GM12878 (cell line): ENCODE measurements around the gene HYPK. TPM values are rescaled to one million over a fixed set of nuclear protein-coding genes. Genes with fewer than 3 reads are reported as not detected.

Experiments used
- ATAC-seq: fragments of 200-7000 bp; cut with Tn5 transposase; 3 replicates; pipeline ENCODE4 v1.9.1; 2020; ENCODE audit warnings: mild to moderate bottlenecking, moderate library complexity
- BruUV-seq: library from RNA; stranded (reverse); fragments of 400-500 nt; replicated peaks from 2 replicates; lab custom pipeline; 2021; lab: Mats Ljungman, UMichigan
- CTCF ChIA-PET: fragments of 300-600 bp; sonication (Branson Sonifier 250); formaldehyde crosslinking; extraction: SDS; loops from one replicate; lab custom pipeline; 2021; ENCODE audit warnings: inconsistent platforms; lab: Yijun Ruan, JAX
- POLR2A ChIA-PET: fragments of 350-600 bp; formaldehyde crosslinking; extraction: SDS; loops from one replicate; lab custom pipeline; 2021; ENCODE audit warnings: inconsistent platforms; lab: Charles Lee
- RAD21 ChIA-PET: fragments of 300-600 bp; sonication (Branson Sonifier 250); formaldehyde crosslinking; loops from one replicate; lab custom pipeline; 2023; ENCODE audit warnings: antibody characterized with exemption; ENCODE audit not compliant: unreplicated experiment; lab: Charles Lee
- SMC1A ChIA-PET: fragments of 300-600 bp; sonication (Branson Sonifier 250); formaldehyde crosslinking; loops from one replicate; lab custom pipeline; 2023; ENCODE audit not compliant: unreplicated experiment, uncharacterized antibody; lab: Charles Lee
- DNase-seq: peaks from one replicate; pipeline ENCODE4 v3.0.0-alpha.2; 2011; ENCODE audit warnings: low read depth, low spot score
- FAIRE-seq: peaks from 3 replicates; lab custom pipeline; 2011; peaks lifted over from hg19 to GRCh38; lab: Jason Lieb, UNC
- H2AFZ ChIP-seq: 2 replicates; pipeline ENCODE4 v1.6.0; 2011; ENCODE audit warnings: low read depth, low read length, control low read depth; ENCODE audit not compliant: control insufficient read depth
- H3K27ac ChIP-seq: 2 replicates; pipeline ENCODE4 v1.5.1; 2011; ENCODE audit warnings: control low read depth; ENCODE audit not compliant: control insufficient read depth, insufficient read depth
- H3K27me3 ChIP-seq, 2 experiments: replicated peaks in 1 of 2; 2 replicates each; pipeline versions ENCODE4 v1.6.0 to v1.6.1; 2011; ENCODE audit warnings: low read length in 1 of 2; ENCODE audit not compliant: control insufficient read depth in 2 of 2, insufficient read depth in 2 of 2
- H3K36me3 ChIP-seq, 2 experiments: 2 replicates each; pipeline ENCODE4 v1.5.1; 2011; ENCODE audit warnings: low read length in 1 of 2; ENCODE audit not compliant: control insufficient read depth in 2 of 2, insufficient read depth in 2 of 2
- H3K4me1 ChIP-seq: 2 replicates; pipeline ENCODE4 v1.6.1; 2011; ENCODE audit warnings: mild to moderate bottlenecking, low read length, moderate library complexity, mixed read lengths; ENCODE audit not compliant: control insufficient read depth, insufficient read depth
- H3K4me2 ChIP-seq: 2 replicates; pipeline ENCODE4 v1.6.0; 2011; ENCODE audit warnings: control low read depth; ENCODE audit not compliant: control insufficient read depth, insufficient read depth
- H3K4me3 ChIP-seq: fragments of 200-600 bp; sonication (generic); 2 replicates; pipeline ENCODE4 v1.5.1; 2016
- H3K79me2 ChIP-seq: 2 replicates; pipeline ENCODE4 v1.6.0; 2011; ENCODE audit warnings: low read length; ENCODE audit not compliant: control insufficient read depth, insufficient read depth
- H3K9ac ChIP-seq: 2 replicates; pipeline ENCODE4 v1.8.0; 2011; ENCODE audit warnings: low read length, control low read depth, mixed read lengths; ENCODE audit not compliant: control insufficient read depth, insufficient read depth
- H3K9me3 ChIP-seq: replicated peaks from 3 replicates; pipeline ENCODE4 v1.5.1; 2011; ENCODE audit warnings: mild to moderate bottlenecking, low read length; ENCODE audit not compliant: control insufficient read depth, insufficient read depth
- H4K20me1 ChIP-seq: 2 replicates; pipeline ENCODE4 v1.6.0; 2011; ENCODE audit not compliant: control insufficient read depth, insufficient read depth
- ATF3 ChIP-seq: IDR thresholded peaks from 2 replicates; pipeline ENCODE4 v1.6.1; 2011; ENCODE audit warnings: low read depth, mild to moderate bottlenecking, low read length, moderate library complexity, borderline replicate concordance; ENCODE audit errors: extremely low read depth
- BCL11A ChIP-seq: IDR thresholded peaks from 2 replicates; pipeline ENCODE4 v1.6.1; 2011; ENCODE audit warnings: low read depth, low read length
- CREB1 ChIP-seq: IDR thresholded peaks from 2 replicates; pipeline ENCODE4 v1.6.1; 2012; ENCODE audit warnings: low read depth, mild to moderate bottlenecking, inconsistent platforms
- CTCF ChIP-seq, 3 experiments: IDR thresholded peaks in 2 of 3; conservative IDR thresholded peaks in 1 of 3; 2 replicates each; pipeline ENCODE4 v1.5.1; 2011; ENCODE audit warnings: low read depth in 3 of 3, low read length in 3 of 3, mild to moderate bottlenecking in 3 of 3, control low read depth in 2 of 3, moderate library complexity in 2 of 3, inconsistent platforms in 1 of 3, mixed read lengths in 1 of 3; ENCODE audit not compliant: control insufficient read depth in 2 of 3, insufficient read depth in 1 of 3; ENCODE audit errors: extremely low read depth in 1 of 3
- E2F4 ChIP-seq: IDR thresholded peaks from 2 replicates; pipeline ENCODE4 v1.6.1; 2012; ENCODE audit warnings: low read depth, low read length, improper control_type of control experiment
- EED ChIP-seq: sonication (generic); IDR thresholded peaks from 2 replicates; pipeline ENCODE4 v1.6.1; 2016; ENCODE audit warnings: antibody characterized with exemption, low read depth
- FOXK2 ChIP-seq: fragments of 450-650 bp; IDR thresholded peaks from 2 replicates; pipeline ENCODE4 v1.6.1; 2017; ENCODE audit warnings: mild to moderate bottlenecking, moderate library complexity
- HCFC1 ChIP-seq: fragments of 150-350 bp; IDR thresholded peaks from 2 replicates; pipeline ENCODE4 v1.6.1; 2014; ENCODE audit warnings: low read length
- MXI1 ChIP-seq: fragments of 150-350 bp; IDR thresholded peaks from 2 replicates; pipeline ENCODE4 v1.6.1; 2011; ENCODE audit warnings: low read depth, mild to moderate bottlenecking, inconsistent platforms, low read length, improper control_type of control experiment
- RAD21 ChIP-seq: IDR thresholded peaks from 2 replicates; pipeline ENCODE4 v1.6.1; 2011; ENCODE audit warnings: mild to moderate bottlenecking, low read depth, low read length, moderate library complexity; ENCODE audit not compliant: insufficient read depth
- RB1 ChIP-seq: fragments of 450-650 bp; formaldehyde crosslinking; IDR thresholded peaks from 2 replicates; pipeline ENCODE4 v1.6.1; 2017; ENCODE audit warnings: mild to moderate bottlenecking, borderline replicate concordance
- RUNX3 ChIP-seq: IDR thresholded peaks from 2 replicates; pipeline ENCODE4 v1.6.1; 2012; ENCODE audit warnings: low read length, inconsistent platforms
- SIN3A ChIP-seq: IDR thresholded peaks from 2 replicates; pipeline ENCODE4 v1.6.1; 2012; ENCODE audit warnings: low read depth, low read length, improper control_type of control experiment
- SMC3 ChIP-seq: IDR thresholded peaks from 2 replicates; pipeline ENCODE4 v1.6.1; 2011; ENCODE audit warnings: low read length, improper control_type of control experiment, borderline replicate concordance
- SP1 ChIP-seq: IDR thresholded peaks from one replicate; pipeline ENCODE4 v1.6.1; 2011; ENCODE audit warnings: low read depth, low read length
- WRNIP1 ChIP-seq: IDR thresholded peaks from 2 replicates; pipeline ENCODE4 v1.6.1; 2011; ENCODE audit warnings: low read depth, low read length, improper control_type of control experiment, borderline replicate concordance
- ZBED1 ChIP-seq: IDR thresholded peaks from 2 replicates; pipeline ENCODE4 v1.6.1; 2016; ENCODE audit warnings: borderline replicate concordance
- ZNF384 ChIP-seq: IDR thresholded peaks from 2 replicates; pipeline ENCODE4 v1.6.1; 2012; ENCODE audit warnings: low read depth, mild to moderate bottlenecking, low read length, improper control_type of control experiment, borderline replicate concordance
- ZSCAN29 ChIP-seq: fragments of 450-650 bp; IDR thresholded peaks from 2 replicates; pipeline ENCODE4 v1.6.1; 2017; ENCODE audit warnings: mild to moderate bottlenecking, moderate library complexity
- WGBS: methylation state at CpG from one replicate; pipeline ENCODE4 v1.1.6; 2016; ENCODE audit warnings: low lambda C conversion rate; ENCODE audit not compliant: insufficient replicate concordance, insufficient coverage; ENCODE audit errors: missing lambda C conversion rate; 5-methylcytosine and 5-hydroxymethylcytosine counted together
- in situ Hi-C: fragments of 300-500 bp; cut with MboI; formaldehyde crosslinking; loops from 9 replicates; pipeline ENCODE4 v1.14.3; 2018; ENCODE audit warnings: mixed read lengths
- intact Hi-C: fragments of 100-400 bp; cut with micrococcal nuclease; formaldehyde crosslinking; loops from one replicate; pipeline ENCODE4 v1.14.2; 2022; ENCODE audit not compliant: unreplicated experiment
- polyA plus RNA-seq, 11 experiments: library from polyadenylated mRNA; depleted of rRNA in 4 of 11; unstranded in 6 of 11; stranded (reverse) in 5 of 11; fragments of >200 nt; fragmentation: Nextera tagmentation in 4 of 11; fragmentation: Illumina TruSeq in 1 of 11; extraction: Ambion mirVana in 4 of 11; extraction: Trizol in 1 of 11; gene quantifications; 1 replicate in 1 of 11; 2 replicates in 10 of 11; pipeline versions ENCODE4 v1.2.1 to v1.2.3, GENCODE V29; 2011 to 2016; ENCODE audit warnings: inconsistent platforms in 2 of 11, missing spikeins in 2 of 11, low read depth in 1 of 11
- total RNA-seq, 4 experiments: library from RNA; depleted of rRNA in 3 of 4; stranded (reverse); fragments of >200 nt in 3 of 4; fragmentation: Illumina TruSeq in 1 of 4; extraction: Trizol in 1 of 4; gene quantifications; 2 replicates each; pipeline versions ENCODE4 v1.2.1 to v1.2.3, GENCODE V29; 2013 to 2021

The HYPK gene
- total and polyA plus RNA-seq, 10 of the 15 experiments (the other 5 are each of a cell fraction or from before 2014, with no cell fraction given): 8.0 to 38.4 (median 17.5) TPM

GRCh38 chr15:43769584-43770228 is 30.7 kb upstream of the HYPK start:
- intact Hi-C loops: no loop called here
- peak; percentile 87 for FAIRE-seq
- Histone ChIP-seq H3K9ac (no peak overlapping the region), H3K27ac (no peak overlapping the region), H3K4me1 (no peaks in the 10 kb centered on the region), H3K27me3 (no peaks in the 10 kb centered on the region), H3K4me3 (no peak overlapping the region), H3K36me3 (peaks cover 16 to 53% of the 10 kb centered on the region in 2 experiments), H4K20me1 (0 out of 2 replicates have a peak, but pooled peaks cover 2% of the 10 kb centered on the region), H2AFZ (no peak overlapping the region), H3K4me2 (no peak overlapping the region), H3K9me3 (no peaks in the 10 kb centered on the region), H3K79me2 (no peaks in the 10 kb centered on the region)
- 56% methylated on average over 5 of the region's 5 CpGs for WGBS
- ChIA-PET CTCF (interaction anchor here (0.7 to 3.0 kb wide), 16 partner anchors 9 to 1038 kb away, joined by 3 to 30 read pairs (median 4); partner anchors contain the start of genes HYPK, MFAP1, PDIA3 and SERINC4), POLR2A (no interaction called here), RAD21 (interaction anchor here (0.7 to 1.2 kb wide), 4 partner anchors 17 to 23 kb away, joined by 3 to 4 read pairs (median 3); no protein-coding TSS in a partner anchor), SMC1A (interaction anchor here (0.6 to 14.9 kb wide), 11 partner anchors 13 to 67 kb away, joined by 3 to 129 read pairs (median 3); partner anchors contain the start of genes MFAP1 and SERF2)
- BruUV-seq: no TSS peak
- no peak for DNase-seq
- in situ Hi-C loops: no loop called here
- peak; percentile 81 for ATAC-seq
- TF ChIP-seq E2F4 (no peak), WRNIP1 (no peak), RUNX3 (no peak), ATF3 (no peak), MXI1 (no peak), SMC3 (peak; percentile 45; the same call in 1 of the 2 replicates), CREB1 (no peak), FOXK2 (no peak), CTCF (IDR thresholded peaks at IDR 0.05 in 2 of 3, conservative IDR thresholded peaks at IDR 0.05 in 1 of 3; ENCODE audit: control insufficient read depth in 2 of 3, extremely low read depth in 1 of 3, insufficient read depth in 1 of 3, low read depth in 3 of 3, low read length in 3 of 3) (peak; percentile 83 to 92 (median 84)), RAD21 (peak; percentile 60), EED (no peak), HCFC1 (no peak), SP1 (no peak), ZSCAN29 (no peak), ZBED1 (no peak), RB1 (no peak), SIN3A (no peak), ZNF384 (peak; percentile 47; the same call in 1 of the 2 replicates), BCL11A (no peak)
